HTR-8/SVneo (cell line): Measurements from ENCODE around the gene ABCF2.

ENCODE experiments used
- DNase-seq: peaks from one replicate; pipeline ENCODE4 v3.0.0; 2011; ENCODE audit warnings: low spot score, mixed read lengths; ENCODE audit not compliant: insufficient read length
- FAIRE-seq: peaks from 2 replicates; lab custom pipeline; 2011; peaks lifted over from hg19 to GRCh38; lab: Jason Lieb, UNC

The ABCF2 gene

GRCh38 chr7:151231080-151231479, 4.1 kb upstream of the ABCF2 start:
- FAIRE-seq (no peak), DNase-seq (no peak)

- FAIRE-seq (no peak), DNase-seq (no peak)
These were observed 2.2 kb upstream of the ABCF2 start for GRCh38 chr7:151229249-151229648.

- DNase-seq: no peak
- FAIRE-seq: no peak
These were observed 1.2 kb upstream of the ABCF2 start for GRCh38 chr7:151228024-151228866.

- DNase-seq (no peak), FAIRE-seq (no peak)
These were observed 488 bp downstream of the ABCF2 start for GRCh38 chr7:151226560-151226874.

GRCh38 chr7:151225948-151226510, 976 bp downstream of the ABCF2 start:
- FAIRE-seq (no peak), DNase-seq (no peak)

GRCh38 chr7:151223728-151224127, 3.3 kb downstream of the ABCF2 start:
- FAIRE-seq (no peak), DNase-seq (no peak)

GRCh38 chr7:151218170-151218569, 8.8 kb downstream of the ABCF2 start:
- FAIRE-seq (no peak), DNase-seq (no peak)

- DNase-seq (no peak), FAIRE-seq (no peak)
These were observed 11.6 kb downstream of the ABCF2 start for GRCh38 chr7:151215396-151215795.

GRCh38 chr7:151213826-151214225, 13.2 kb downstream of the ABCF2 start:
- DNase-seq: no peak
- FAIRE-seq: no peak

GRCh38 chr7:151212626-151213025, 14.4 kb downstream of the ABCF2 start:
- FAIRE-seq: no peak
- DNase-seq: no peak

GRCh38 chr7:151211155-151211772, 15.7 kb downstream of the ABCF2 start:
- DNase-seq (no peak), FAIRE-seq (no peak)

GRCh38 chr7:151210087-151210854, 16.7 kb downstream of the ABCF2 start, which contains the start of gene H2BK1:
TSS of gene H2BK1 (minus strand) at chr7:151210488. CDS start at chr7:151210318, 170 bp downstream.
- DNase-seq (no peak), FAIRE-seq (no peak)

GRCh38 chr7:151209588-151209987, 17.4 kb downstream of the ABCF2 start:
- no peak for DNase-seq
- no peak for FAIRE-seq

GRCh38 chr7:151208253-151208862, 18.6 kb downstream of the ABCF2 start:
- no peak for DNase-seq
- no peak for FAIRE-seq

- no peak for FAIRE-seq
- no peak for DNase-seq
These were observed 19.2 kb downstream of the ABCF2 start for GRCh38 chr7:151207804-151208203.

- DNase-seq: no peak
These were observed 19.7 kb downstream of the ABCF2 start for GRCh38 chr7:151207315-151207714.

GRCh38 chr7:151206914-151207313, 20.1 kb downstream of the ABCF2 start:
- DNase-seq (no peak), FAIRE-seq (no peak)

More at GRCh38 chr7:151207315-151207714, 19.7 kb downstream of the ABCF2 start:
- no peak for FAIRE-seq

- no peak for FAIRE-seq
- DNase-seq: no peak
These were observed 21.3 kb downstream of the ABCF2 start for GRCh38 chr7:151205730-151206129.

GRCh38 chr7:151204383-151205032, 22.5 kb downstream of the ABCF2 start:
- no peak for FAIRE-seq
- no peak for DNase-seq

- no peak for FAIRE-seq
These were observed 24.2 kb downstream of the ABCF2 start for GRCh38 chr7:151202836-151203235.

More at GRCh38 chr7:151202836-151203235, 24.2 kb downstream of the ABCF2 start:
- DNase-seq: no peak
